ENCODE data around the gene ATP2A2. TPM values are rescaled to one million over a fixed set of nuclear protein-coding genes. Genes with fewer than 3 reads are reported as not detected.

ATP2A2 gene
- total and polyA plus RNA-seq, 2 experiments from 2014 or later: 47.2 to 225 TPM

GRCh38 chr12:110370732-110371231 is 89.7 kb downstream of the ATP2A2 start (continued):
- TF ChIP-seq, protein P1, sequence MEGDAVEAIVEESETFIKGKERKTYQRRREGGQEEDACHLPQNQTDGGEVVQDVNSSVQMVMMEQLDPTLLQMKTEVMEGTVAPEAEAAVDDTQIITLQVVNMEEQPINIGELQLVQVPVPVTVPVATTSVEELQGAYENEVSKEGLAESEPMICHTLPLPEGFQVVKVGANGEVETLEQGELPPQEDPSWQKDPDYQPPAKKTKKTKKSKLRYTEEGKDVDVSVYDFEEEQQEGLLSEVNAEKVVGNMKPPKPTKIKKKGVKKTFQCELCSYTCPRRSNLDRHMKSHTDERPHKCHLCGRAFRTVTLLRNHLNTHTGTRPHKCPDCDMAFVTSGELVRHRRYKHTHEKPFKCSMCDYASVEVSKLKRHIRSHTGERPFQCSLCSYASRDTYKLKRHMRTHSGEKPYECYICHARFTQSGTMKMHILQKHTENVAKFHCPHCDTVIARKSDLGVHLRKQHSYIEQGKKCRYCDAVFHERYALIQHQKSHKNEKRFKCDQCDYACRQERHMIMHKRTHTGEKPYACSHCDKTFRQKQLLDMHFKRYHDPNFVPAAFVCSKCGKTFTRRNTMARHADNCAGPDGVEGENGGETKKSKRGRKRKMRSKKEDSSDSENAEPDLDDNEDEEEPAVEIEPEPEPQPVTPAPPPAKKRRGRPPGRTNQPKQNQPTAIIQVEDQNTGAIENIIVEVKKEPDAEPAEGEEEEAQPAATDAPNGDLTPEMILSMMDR (conservative IDR thresholded peaks at IDR 0.05; ENCODE audit: low read depth in 2 of 2): no peak
- TF ChIP-seq, protein P2, sequence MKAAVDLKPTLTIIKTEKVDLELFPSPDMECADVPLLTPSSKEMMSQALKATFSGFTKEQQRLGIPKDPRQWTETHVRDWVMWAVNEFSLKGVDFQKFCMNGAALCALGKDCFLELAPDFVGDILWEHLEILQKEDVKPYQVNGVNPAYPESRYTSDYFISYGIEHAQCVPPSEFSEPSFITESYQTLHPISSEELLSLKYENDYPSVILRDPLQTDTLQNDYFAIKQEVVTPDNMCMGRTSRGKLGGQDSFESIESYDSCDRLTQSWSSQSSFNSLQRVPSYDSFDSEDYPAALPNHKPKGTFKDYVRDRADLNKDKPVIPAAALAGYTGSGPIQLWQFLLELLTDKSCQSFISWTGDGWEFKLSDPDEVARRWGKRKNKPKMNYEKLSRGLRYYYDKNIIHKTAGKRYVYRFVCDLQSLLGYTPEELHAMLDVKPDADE (IDR thresholded peaks at IDR 0.05): no peak
- no peak for TF ChIP-seq POLR2AphosphoS5 (IDR thresholded peaks at IDR 0.05; ENCODE audit: low read depth)
- no peak for TF ChIP-seq ZNF114 (CRISPR knock-in tag; IDR thresholded peaks at IDR 0.05)
- TF ChIP-seq EZH2 (IDR thresholded peaks at IDR 0.05; ENCODE audit: low read depth, unreplicated experiment): no peak

DNA sequence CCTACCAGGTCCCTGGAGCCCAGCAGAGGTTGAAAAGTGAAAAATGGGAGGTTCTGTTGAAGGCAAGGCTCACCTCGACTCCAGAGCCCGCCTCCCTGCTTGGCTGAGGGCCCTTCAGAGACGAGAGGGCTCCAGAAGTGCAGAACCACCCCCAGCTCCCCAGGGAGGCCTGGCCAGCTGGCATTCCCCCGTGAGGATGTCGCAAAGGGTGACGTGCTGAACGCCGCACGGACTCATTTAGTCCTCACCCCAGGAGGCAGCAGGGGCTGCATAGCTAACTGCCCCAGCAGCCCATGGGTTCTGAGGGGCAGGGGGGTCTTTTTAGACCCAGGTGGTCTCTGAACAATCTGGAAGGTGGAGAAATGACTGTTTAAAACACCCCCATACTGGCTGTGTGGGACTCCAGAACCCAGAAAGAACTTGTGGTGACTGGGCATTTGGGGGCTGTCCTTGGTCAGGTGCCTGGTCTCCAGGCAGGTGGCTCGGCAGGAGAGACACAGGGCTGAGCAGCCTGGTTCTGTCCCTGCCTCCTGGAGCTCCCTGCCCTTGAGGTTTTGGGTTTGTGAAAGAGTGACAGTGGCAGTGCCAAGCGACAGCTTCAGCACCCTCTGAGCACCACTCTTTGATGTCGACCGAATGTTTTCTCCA is 90.5 kb downstream of the ATP2A2 start:
- H3K27ac ChIP-seq (ENCODE audit: low read depth): peak overlapping the region; percentile 66; the same call in 1 of the 2 replicates
- Mint-ChIP-seq H3K27me3 (ENCODE audit: insufficient read depth, low read depth, poor library complexity) (peaks cover 2% of the 10 kb centered on the region), H3K9me3 (no peaks in the 10 kb centered on the region), H3K36me3 (ENCODE audit: low read depth) (peaks cover 59% of the 10 kb centered on the region), H3K4me3 (no peak overlapping the region), H3K27ac (no peak overlapping the region), H3K4me1 (no peaks in the 10 kb centered on the region)
- DNase-seq (ENCODE audit: low spot score): no peak
- H3K36me3 ChIP-seq (ENCODE audit: insufficient read depth): peaks cover 33% of the 10 kb centered on the region
- H3K79me2 ChIP-seq (replicated peaks; ENCODE audit: insufficient read depth): no peaks in the 10 kb centered on the region
- ATAC-seq: peak; percentile 12
- no peaks in the 10 kb centered on the region for H3K4me1 ChIP-seq (ENCODE audit: insufficient read depth)
- H4K20me1 ChIP-seq (replicated peaks; ENCODE audit: insufficient read depth): peaks cover 4% of the 10 kb centered on the region; the same call in 1 of the 2 replicates
- no peaks in the 10 kb centered on the region for H3K9me2 ChIP-seq (ENCODE audit: insufficient read depth)
- H3F3A ChIP-seq (replicated peaks; ENCODE audit: low read depth): peaks cover 18% of the 10 kb centered on the region
- H3K4me3 ChIP-seq: no peak overlapping the region
- H2AFZ ChIP-seq: no peak overlapping the region
- no peak overlapping the region for H3K4me2 ChIP-seq
- H3K27me3 ChIP-seq (ENCODE audit: insufficient read depth): no peaks in the 10 kb centered on the region
- TF ChIP-seq CREB1 (CRISPR knock-in tag; IDR thresholded peaks at IDR 0.05; ENCODE audit: low read depth) (no peak), NANOG (IDR thresholded peaks at IDR 0.05; ENCODE audit: borderline replicate concordance) (no peak), REST (IDR thresholded peaks at IDR 0.05; ENCODE audit: unreplicated experiment) (no peak)
- TF ChIP-seq, protein P1 (conservative IDR thresholded peaks at IDR 0.05; ENCODE audit: low read depth in 2 of 2): no peak
